ENCODE results near the gene IL1RL2. TPM values are rescaled to one million over a fixed set of nuclear protein-coding genes. Genes with fewer than 3 reads are reported as not detected.
A peak's percentile ranks its signal among the peaks of the same experiment; 100 is the strongest.

The IL1RL2 gene
- total and polyA plus RNA-seq, 2 of the 4 experiments (the other 2 are of a cell fraction), result 0.09 to 0.36 TPM

GRCh38 chr2:102229141-102229769, 42.4 kb downstream of the IL1RL2 start:
- no peak for DNase-seq
- peak overlapping the region; percentile 49; the same call in 1 of the 2 replicates for H3K14ac ChIP-seq (replicated peaks; ENCODE audit: low read depth, low read length)
- peak overlapping the region; percentile 79 for H2BK120ac ChIP-seq (ENCODE audit: low read depth, low read length)
- no peaks in the 10 kb centered on the region for H3K27me3 ChIP-seq (ENCODE audit: control insufficient read depth, insufficient read depth, low read length)
- peak overlapping the region; percentile 64; the same call in 1 of the 2 replicates for H3K4ac ChIP-seq (ENCODE audit: low read depth, low read length)
- no peak for TF ChIP-seq RCOR1 (IDR thresholded peaks at IDR 0.05; ENCODE audit: insufficient replicate concordance, low read length)
- no peak for TF ChIP-seq POLR2A (IDR thresholded peaks at IDR 0.05; ENCODE audit: low read depth, low read length)
- TF ChIP-seq RAD21 (IDR thresholded peaks at IDR 0.05; ENCODE audit: low read length), result no peak
- TF ChIP-seq MAFK (IDR thresholded peaks at IDR 0.05; ENCODE audit: low read depth, low read length), result no peak
- TF ChIP-seq CEBPB (IDR thresholded peaks at IDR 0.05; ENCODE audit: low read depth, low read length), result no peak
- TF ChIP-seq MAZ (IDR thresholded peaks at IDR 0.05; ENCODE audit: borderline replicate concordance, low read depth, low read length), result no peak
- no peaks in the 10 kb centered on the region for H4K20me1 ChIP-seq (ENCODE audit: insufficient read depth, low read length)
- CTCF ChIA-PET, result no interaction called here
- H2AK9ac ChIP-seq (replicated peaks; ENCODE audit: low read depth, low read length, poor library complexity), result no peak overlapping the region
- peak overlapping the region; percentile 84 for H2BK20ac ChIP-seq (ENCODE audit: low read depth, low read length)
- no peaks in the 10 kb centered on the region for H3K36me3 ChIP-seq (ENCODE audit: control insufficient read depth, insufficient read depth, low read length)
- H3K9me3 ChIP-seq (ENCODE audit: control insufficient read depth, insufficient read depth, low read length), result no peaks in the 10 kb centered on the region
- H4K5ac ChIP-seq (ENCODE audit: low read depth, low read length), result peak overlapping the region; percentile 1; the same call in 1 of the 2 replicates
- no peak overlapping the region for H3K9ac ChIP-seq (ENCODE audit: low read depth, low read length)
- no TSS peak for BruUV-seq (replicated peaks)
- no peak overlapping the region for H3K27ac ChIP-seq (ENCODE audit: insufficient read depth, low read length)
- H3K79me1 ChIP-seq (ENCODE audit: low read depth in 1 of 2, low read length in 2 of 2), result no peaks in the 10 kb centered on the region
- dilution Hi-C loops (cut with HindIII; ENCODE audit: low sequenced_read_pairs, unreplicated experiment) (no loop called here), in situ Hi-C loops (cut with MboI; ENCODE audit: low sequenced_read_pairs) (no loop called here), intact Hi-C loops (cut with micrococcal nuclease) (no loop called here)
- H3K4me1 ChIP-seq (ENCODE audit: control insufficient read depth, insufficient read depth, low read length), result peaks cover 13% of the 10 kb centered on the region
- no peak overlapping the region for H2BK5ac ChIP-seq (ENCODE audit: low read depth, low read length, poor library complexity, severe bottlenecking)
- H3K9me1 ChIP-seq (ENCODE audit: insufficient read depth, low read length), result peaks cover 15% of the 10 kb centered on the region
- H3K56ac ChIP-seq (ENCODE audit: extremely low read depth, insufficient read depth, low read length), result no peak overlapping the region
- POLR2A ChIA-PET (ENCODE audit: unreplicated experiment), result no interaction called here
- H3K4me2 ChIP-seq (ENCODE audit: low read depth, low read length), result no peak overlapping the region
- no peak for ATAC-seq (ENCODE audit: low read depth)
- H3K23ac ChIP-seq (ENCODE audit: low read depth, low read length), result no peak overlapping the region
- peak overlapping the region; percentile 42; the same call in 1 of the 2 replicates for H4K91ac ChIP-seq (ENCODE audit: insufficient read depth, low read depth, low read length)
- H2AK5ac ChIP-seq (ENCODE audit: low read depth, low read length), result peak overlapping the region; percentile 65
- H3K4me3 ChIP-seq (ENCODE audit: insufficient read depth, low read depth, low read length), result no peak overlapping the region
- no CpG with 5 or more reads among the region's 6 CpGs for WGBS, 2 experiments (ENCODE audit: extremely low coverage in 2 of 2, insufficient read length in 1 of 2)
- H4K8ac ChIP-seq (ENCODE audit: low read depth in 2 of 2, low read length in 2 of 2), result peak overlapping the region in 1 of 2 experiments; percentile 53; a peak in 3 of 4 replicates
- peak overlapping the region; percentile 6; the same call in 1 of the 2 replicates for H3K18ac ChIP-seq (ENCODE audit: low read depth, low read length)
- no peak overlapping the region for H2AFZ ChIP-seq (replicated peaks; ENCODE audit: low read length, poor library complexity)
- peak overlapping the region; percentile 71; the same call in 2 of the 3 replicates for H2BK15ac ChIP-seq (ENCODE audit: low read depth, low read length)

Measured in IMR-90 (cell line).